A549 treated with ZK216348 at 1 μM for 4 hours (cell line): ENCODE results near the gene DCN. TPM values are rescaled to one million over a fixed set of nuclear protein-coding genes. Genes with fewer than 3 reads are reported as not detected.

Experiments
- total RNA-seq: library from RNA; stranded (reverse); fragments of 200-300 nt; extraction: Qiagen RNA extraction; gene quantifications from 5 replicates; pipeline ENCODE4 v1.2.3, GENCODE V29; 2022; ENCODE audit warnings: low read depth

Gene DCN
- not detected in 5 replicates for total RNA-seq

DNA sequence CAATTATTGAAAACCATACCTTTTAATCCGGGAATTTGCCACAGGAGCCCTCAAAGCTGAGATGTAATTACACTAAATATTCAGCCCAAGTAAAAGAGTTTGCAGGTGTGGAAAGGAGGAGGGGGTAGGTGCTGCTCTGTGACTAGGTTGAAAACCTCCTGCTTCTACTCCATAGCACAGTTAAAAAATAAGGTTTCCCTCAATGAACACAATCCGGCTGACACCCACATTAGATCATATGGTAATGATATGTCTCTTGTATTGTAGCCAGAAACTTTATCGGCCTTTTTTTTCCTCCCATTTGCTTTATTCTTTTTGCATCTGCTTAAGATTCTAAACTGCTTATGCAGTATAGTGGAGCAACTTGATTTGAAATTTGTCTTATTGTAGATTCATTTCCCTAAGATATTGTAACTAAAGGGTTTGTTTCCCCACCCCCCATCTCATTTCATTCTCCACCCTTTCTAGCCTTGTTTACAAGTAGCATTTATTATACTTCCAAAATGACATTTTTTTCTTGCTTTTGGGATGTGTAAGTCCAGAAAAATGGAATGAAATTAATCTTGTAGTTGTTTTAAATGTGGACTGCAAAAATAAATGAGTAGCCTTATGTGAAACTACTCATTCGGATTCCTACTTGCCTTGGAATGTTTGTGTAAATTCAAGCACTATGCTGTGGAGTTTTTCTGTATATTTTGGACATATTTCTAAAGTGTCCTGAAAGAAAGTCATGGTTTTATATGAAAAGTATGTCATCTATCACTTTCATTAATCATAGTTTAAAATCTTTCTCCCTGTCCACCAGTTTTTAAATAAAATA lies at the start of gene DCN:
Gene DCN (minus strand): TSS at position 182 of the 820 bp plus-strand sequence. CDS start 4,265 bp downstream, outside the sequence.

DNA sequence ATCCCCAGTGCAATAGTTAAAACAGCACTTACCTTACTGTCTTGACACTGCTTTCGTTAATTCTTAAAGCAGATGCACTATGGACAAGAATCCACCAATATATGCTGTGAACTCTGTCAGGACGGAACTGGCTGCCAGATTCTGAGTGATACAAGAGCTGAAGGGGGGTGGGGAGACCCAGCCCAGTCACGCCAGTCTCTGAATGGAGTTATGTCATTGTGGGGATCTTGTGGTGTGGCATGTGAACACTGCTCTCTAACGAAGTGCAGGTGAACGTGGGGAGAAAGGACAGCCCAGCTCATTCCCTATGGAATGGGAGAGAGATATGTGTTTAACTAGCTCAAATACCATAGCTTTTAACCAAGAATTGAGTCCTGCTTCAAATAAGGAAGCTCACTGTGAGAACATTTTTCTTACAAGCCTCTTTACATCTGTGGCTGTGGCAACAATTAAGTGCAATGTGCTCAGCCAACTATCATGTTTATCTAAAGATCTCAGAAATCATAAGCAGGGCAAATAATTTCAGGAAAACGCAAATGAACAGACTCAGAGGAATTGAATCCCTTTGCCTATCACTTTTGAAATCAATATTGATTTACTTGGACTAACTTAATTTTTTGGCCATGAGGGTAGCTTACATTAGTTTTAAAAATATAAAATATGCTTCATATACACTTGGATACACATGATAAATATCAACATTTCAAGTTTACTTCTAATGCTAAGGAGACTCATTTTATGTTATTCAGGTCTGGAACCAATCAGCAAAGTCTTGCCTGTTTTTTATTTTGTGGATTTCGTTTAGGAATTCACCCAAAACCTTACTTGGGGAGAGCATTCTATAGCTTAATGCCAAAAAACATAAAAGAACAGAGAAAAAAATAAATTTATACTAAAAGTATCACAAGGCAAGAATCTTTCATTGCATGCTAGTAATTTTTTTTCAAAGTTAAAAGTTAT lies 71.0 kb downstream of the DCN start, which contains the start of gene LUM:
Gene LUM (minus strand): TSS at position 129 of the 960 bp plus-strand sequence. CDS start 2,515 bp downstream, outside the sequence.

Other genes starting within 250 kb of the DCN start
- not detected in 5 replicates for gene CCER1, start 227.6 kb downstream of the DCN start, total RNA-seq
- gene EPYC, start 177.8 kb downstream of the DCN start, total RNA-seq: not detected in 5 replicates
- not detected in 5 replicates for gene KERA, start 124.8 kb downstream of the DCN start, total RNA-seq
- 0.12 to 0.69 TPM (median 0.19 TPM) in 4 of 5 replicates, not detected in the other for gene LUM, start 71.3 kb downstream of the DCN start, total RNA-seq